ENCODE measurements around the gene RBM11. TPM values are rescaled to one million over a fixed set of nuclear protein-coding genes. Genes with fewer than 3 reads are reported as not detected.

Gene RBM11
- total and polyA plus RNA-seq, 2 donors (not counting 3 experiments of a cell fraction or from before 2014, with no cell fraction given): not detected

GRCh38 chr21:14271053-14271452, 55.1 kb downstream of the RBM11 start:
- no peak overlapping the region for H3K27ac ChIP-seq (ENCODE audit: insufficient read depth, low read depth, low read length)
- dilution Hi-C loops (cut with MboI; ENCODE audit: extremely low pct_ligation_motif_present, low sequenced_read_pairs): no loop called here

GRCh38 chr21:14271641-14272040, 55.7 kb downstream of the RBM11 start:
- H3K9ac ChIP-seq (replicated peaks; ENCODE audit: extremely low read depth, insufficient read depth, low read length): no peak overlapping the region
- H3K4me3 ChIP-seq (replicated peaks in 1 of 3; ENCODE audit: insufficient read depth in 1 of 3, low read depth in 1 of 3, low read length in 3 of 3): no peak overlapping the region
- intact Hi-C loops (cut with micrococcal nuclease): no loop called here
- no peak overlapping the region for H2AFZ ChIP-seq (ENCODE audit: low read depth, low read length)
- H3K4me1 ChIP-seq (ENCODE audit: control insufficient read depth, extremely low read depth, insufficient read depth, low read length): no peaks in the 10 kb centered on the region
- H3K27ac ChIP-seq (ENCODE audit: insufficient read depth, low read depth, low read length): no peak overlapping the region
- TF ChIP-seq FOS (IDR thresholded peaks at IDR 0.05; ENCODE audit: borderline replicate concordance, insufficient read depth, low read length): no peak
- no peak for TF ChIP-seq MYC (IDR thresholded peaks at IDR 0.05; ENCODE audit: low read depth, low read length)
- no peak for TF ChIP-seq GATA2 (IDR thresholded peaks at IDR 0.05; ENCODE audit: insufficient read depth, insufficient read length, low read depth, low read length)
- TF ChIP-seq EZH2 (IDR thresholded peaks at IDR 0.05; ENCODE audit: borderline replicate concordance, low read depth, low read length, severe bottlenecking): no peak
- TF ChIP-seq, protein P1, sequence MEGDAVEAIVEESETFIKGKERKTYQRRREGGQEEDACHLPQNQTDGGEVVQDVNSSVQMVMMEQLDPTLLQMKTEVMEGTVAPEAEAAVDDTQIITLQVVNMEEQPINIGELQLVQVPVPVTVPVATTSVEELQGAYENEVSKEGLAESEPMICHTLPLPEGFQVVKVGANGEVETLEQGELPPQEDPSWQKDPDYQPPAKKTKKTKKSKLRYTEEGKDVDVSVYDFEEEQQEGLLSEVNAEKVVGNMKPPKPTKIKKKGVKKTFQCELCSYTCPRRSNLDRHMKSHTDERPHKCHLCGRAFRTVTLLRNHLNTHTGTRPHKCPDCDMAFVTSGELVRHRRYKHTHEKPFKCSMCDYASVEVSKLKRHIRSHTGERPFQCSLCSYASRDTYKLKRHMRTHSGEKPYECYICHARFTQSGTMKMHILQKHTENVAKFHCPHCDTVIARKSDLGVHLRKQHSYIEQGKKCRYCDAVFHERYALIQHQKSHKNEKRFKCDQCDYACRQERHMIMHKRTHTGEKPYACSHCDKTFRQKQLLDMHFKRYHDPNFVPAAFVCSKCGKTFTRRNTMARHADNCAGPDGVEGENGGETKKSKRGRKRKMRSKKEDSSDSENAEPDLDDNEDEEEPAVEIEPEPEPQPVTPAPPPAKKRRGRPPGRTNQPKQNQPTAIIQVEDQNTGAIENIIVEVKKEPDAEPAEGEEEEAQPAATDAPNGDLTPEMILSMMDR (IDR thresholded peaks at IDR 0.05; ENCODE audit: extremely low read depth in 1 of 2, insufficient read depth in 1 of 2, low read depth in 1 of 2, low read length in 2 of 2): no peak
- TF ChIP-seq POLR2A (IDR thresholded peaks at IDR 0.05; ENCODE audit: low read depth, low read length): no peak
- TF ChIP-seq JUN (IDR thresholded peaks at IDR 0.05; ENCODE audit: borderline replicate concordance, insufficient read depth, insufficient read length, low read depth): no peak
- no peak for FAIRE-seq
- no peaks in the 10 kb centered on the region for H3K36me3 ChIP-seq (ENCODE audit: control insufficient read depth in 2 of 2, extremely low read depth in 1 of 2, insufficient read depth in 2 of 2, low read length in 2 of 2)
- H3K9me1 ChIP-seq (replicated peaks; ENCODE audit: control insufficient read depth, extremely low read depth, insufficient read depth, low read length): no peaks in the 10 kb centered on the region
- H4K20me1 ChIP-seq (replicated peaks; ENCODE audit: control insufficient read depth, extremely low read depth, insufficient read depth, low read length): no peaks in the 10 kb centered on the region
- dilution Hi-C loops (cut with MboI; ENCODE audit: extremely low pct_ligation_motif_present, low sequenced_read_pairs): no loop called here
- H3K4me2 ChIP-seq (ENCODE audit: insufficient read depth, low read length): no peak overlapping the region
- H3K79me2 ChIP-seq (ENCODE audit: control insufficient read depth, insufficient read depth, low read length): no peaks in the 10 kb centered on the region
- ChIA-PET POLR2A (no interaction called here), CTCF (no interaction called here)
- H3K9me3 ChIP-seq (replicated peaks; ENCODE audit: control insufficient read depth, insufficient read depth, low read length): no peaks in the 10 kb centered on the region
- no peak for DNase-seq (ENCODE audit: low read depth, low spot score)
- no TSS peak for BruUV-seq (replicated peaks)
- H3K27me3 ChIP-seq (ENCODE audit: control insufficient read depth in 2 of 2, insufficient read depth in 2 of 2, low read length in 2 of 2): peaks cover 6 to 7% of the 10 kb centered on the region in 2 experiments

More at GRCh38 chr21:14271053-14271452, 55.1 kb downstream of the RBM11 start:
- FAIRE-seq (no peak), DNase-seq (ENCODE audit: low read depth, low spot score) (no peak)
- Histone ChIP-seq H3K9me1 (replicated peaks; ENCODE audit: control insufficient read depth, extremely low read depth, insufficient read depth, low read length) (no peaks in the 10 kb centered on the region), H2AFZ (ENCODE audit: low read depth, low read length) (no peak overlapping the region), H3K36me3 (ENCODE audit: control insufficient read depth in 2 of 2, extremely low read depth in 1 of 2, insufficient read depth in 2 of 2, low read length in 2 of 2) (no peaks in the 10 kb centered on the region), H3K4me1 (ENCODE audit: control insufficient read depth, extremely low read depth, insufficient read depth, low read length) (no peaks in the 10 kb centered on the region), H3K9ac (replicated peaks; ENCODE audit: extremely low read depth, insufficient read depth, low read length) (no peak overlapping the region), H3K4me3 (replicated peaks in 1 of 3; ENCODE audit: insufficient read depth in 1 of 3, low read depth in 1 of 3, low read length in 3 of 3) (no peak overlapping the region), H3K27me3 (ENCODE audit: control insufficient read depth in 2 of 2, insufficient read depth in 2 of 2, low read length in 2 of 2) (peaks cover 6 to 8% of the 10 kb centered on the region in 2 experiments), H3K79me2 (ENCODE audit: control insufficient read depth, insufficient read depth, low read length) (no peaks in the 10 kb centered on the region), H3K4me2 (ENCODE audit: insufficient read depth, low read length) (no peak overlapping the region), H3K9me3 (replicated peaks; ENCODE audit: control insufficient read depth, insufficient read depth, low read length) (no peaks in the 10 kb centered on the region), H4K20me1 (replicated peaks; ENCODE audit: control insufficient read depth, extremely low read depth, insufficient read depth, low read length) (no peaks in the 10 kb centered on the region)
- no peak for TF ChIP-seq POLR2A (IDR thresholded peaks at IDR 0.05; ENCODE audit: low read depth, low read length)
- TF ChIP-seq EZH2 (IDR thresholded peaks at IDR 0.05; ENCODE audit: borderline replicate concordance, low read depth, low read length, severe bottlenecking): no peak
- TF ChIP-seq MYC (IDR thresholded peaks at IDR 0.05; ENCODE audit: low read depth, low read length): no peak
- no peak for TF ChIP-seq POLR2AphosphoS5 (IDR thresholded peaks at IDR 0.05; ENCODE audit: insufficient read depth, low read depth, low read length)
- TF ChIP-seq FOS (IDR thresholded peaks at IDR 0.05; ENCODE audit: borderline replicate concordance, insufficient read depth, low read length): no peak
- no peak for TF ChIP-seq GATA2 (IDR thresholded peaks at IDR 0.05; ENCODE audit: insufficient read depth, insufficient read length, low read depth, low read length)
- TF ChIP-seq, protein P2, sequence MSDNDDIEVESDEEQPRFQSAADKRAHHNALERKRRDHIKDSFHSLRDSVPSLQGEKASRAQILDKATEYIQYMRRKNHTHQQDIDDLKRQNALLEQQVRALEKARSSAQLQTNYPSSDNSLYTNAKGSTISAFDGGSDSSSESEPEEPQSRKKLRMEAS (IDR thresholded peaks at IDR 0.05; ENCODE audit: insufficient read depth, insufficient read length): no peak
- BruUV-seq (replicated peaks): no TSS peak
- CTCF ChIA-PET: no interaction called here
- intact Hi-C loops (cut with micrococcal nuclease): no loop called here
- POLR2A ChIA-PET: no interaction called here
